SU-DHL-6 (cell line): Measurements from ENCODE around the gene ANKRD39.

ENCODE experiments used
- EZH2phosphoT487 ChIP-seq: fragments of 200-600 bp; sonication (generic), shearing (Covaris generic); conservative IDR thresholded peaks from 2 replicates; pipeline ENCODE4 v1.6.1; 2018; ENCODE audit warnings: mild to moderate bottlenecking, antibody characterized with exemption, low read length, moderate library complexity, mixed read lengths
- TF ChIP-seq, protein P1 (sequence below): fragments of 200-600 bp; sonication (generic); IDR thresholded peaks from one replicate; pipeline ENCODE4 v1.5.1; 2017; ENCODE audit warnings: antibody characterized with exemption, mild to moderate bottlenecking, low read length, moderate library complexity; ENCODE audit not compliant: insufficient read depth, poor library complexity, severe bottlenecking

GRCh38 chr2:96890252-96890651, 32.4 kb upstream of the ANKRD39 start:
- TF ChIP-seq, protein P1, sequence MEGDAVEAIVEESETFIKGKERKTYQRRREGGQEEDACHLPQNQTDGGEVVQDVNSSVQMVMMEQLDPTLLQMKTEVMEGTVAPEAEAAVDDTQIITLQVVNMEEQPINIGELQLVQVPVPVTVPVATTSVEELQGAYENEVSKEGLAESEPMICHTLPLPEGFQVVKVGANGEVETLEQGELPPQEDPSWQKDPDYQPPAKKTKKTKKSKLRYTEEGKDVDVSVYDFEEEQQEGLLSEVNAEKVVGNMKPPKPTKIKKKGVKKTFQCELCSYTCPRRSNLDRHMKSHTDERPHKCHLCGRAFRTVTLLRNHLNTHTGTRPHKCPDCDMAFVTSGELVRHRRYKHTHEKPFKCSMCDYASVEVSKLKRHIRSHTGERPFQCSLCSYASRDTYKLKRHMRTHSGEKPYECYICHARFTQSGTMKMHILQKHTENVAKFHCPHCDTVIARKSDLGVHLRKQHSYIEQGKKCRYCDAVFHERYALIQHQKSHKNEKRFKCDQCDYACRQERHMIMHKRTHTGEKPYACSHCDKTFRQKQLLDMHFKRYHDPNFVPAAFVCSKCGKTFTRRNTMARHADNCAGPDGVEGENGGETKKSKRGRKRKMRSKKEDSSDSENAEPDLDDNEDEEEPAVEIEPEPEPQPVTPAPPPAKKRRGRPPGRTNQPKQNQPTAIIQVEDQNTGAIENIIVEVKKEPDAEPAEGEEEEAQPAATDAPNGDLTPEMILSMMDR, result no peak
- no peak for TF ChIP-seq EZH2phosphoT487
